HG03442 (cell line): Measurements from ENCODE around the gene OBSCN.
"Not testable (repeated sequence)": the region's sequence is repeated elsewhere in the genome, so short reads cannot be mapped to it uniquely, and the experiment has no call there.

Source experiments
- ATAC-seq: cut with Tn5 transposase; IDR thresholded peaks from one replicate; pipeline ENCODE4 v1.9.1; 2021; ENCODE audit warnings: mild to moderate bottlenecking, moderate library complexity; ENCODE audit not compliant: unreplicated experiment

The OBSCN gene

DNA sequence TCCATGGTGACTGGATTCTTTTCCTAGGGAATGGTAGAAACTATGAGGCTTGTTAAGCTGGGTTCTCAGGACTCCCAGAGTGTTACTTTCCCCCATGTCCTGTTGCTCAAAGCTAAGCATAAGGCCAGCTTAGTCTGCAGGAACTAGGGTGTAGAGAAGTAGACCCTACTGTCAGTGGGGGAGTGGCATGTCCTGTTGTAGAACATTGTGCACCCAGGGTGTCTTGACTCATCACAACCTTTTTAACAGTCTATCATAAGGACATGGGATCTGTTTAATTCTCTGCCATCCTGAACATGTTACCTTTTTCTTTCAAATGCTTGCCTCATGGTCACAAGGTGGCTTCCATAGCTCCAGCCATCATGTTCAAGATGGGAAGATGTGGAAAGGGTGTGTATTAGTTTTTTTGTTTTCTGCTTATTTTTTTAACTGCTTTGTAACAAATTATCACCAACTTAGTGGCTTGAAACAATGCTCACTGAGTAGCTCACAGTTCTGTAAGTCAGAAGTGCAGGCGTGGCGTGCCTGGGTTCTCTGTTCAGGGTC lies 17.4 kb downstream of the OBSCN start:
- ATAC-seq: no peak

DNA sequence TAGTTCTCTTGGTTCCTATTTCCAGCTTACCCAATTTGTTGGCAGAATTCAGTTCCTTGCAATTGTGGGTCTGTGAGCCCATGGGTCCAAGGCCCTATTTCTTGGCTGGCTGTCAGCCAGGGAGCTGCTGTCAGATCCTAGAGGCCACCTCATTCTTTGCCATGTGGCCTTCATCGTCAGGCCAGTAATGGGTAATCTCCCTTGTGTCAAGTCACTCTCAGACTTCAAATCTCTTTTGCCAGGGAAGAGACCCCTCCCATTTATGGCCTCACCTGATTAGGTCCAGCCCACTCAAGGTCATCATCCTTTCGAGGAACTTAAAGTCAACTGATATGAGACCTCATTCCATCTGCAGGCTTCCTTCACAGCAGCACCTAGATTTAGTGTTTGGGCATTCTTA lies 17.9 kb downstream of the OBSCN start:
- ATAC-seq: no peak

DNA sequence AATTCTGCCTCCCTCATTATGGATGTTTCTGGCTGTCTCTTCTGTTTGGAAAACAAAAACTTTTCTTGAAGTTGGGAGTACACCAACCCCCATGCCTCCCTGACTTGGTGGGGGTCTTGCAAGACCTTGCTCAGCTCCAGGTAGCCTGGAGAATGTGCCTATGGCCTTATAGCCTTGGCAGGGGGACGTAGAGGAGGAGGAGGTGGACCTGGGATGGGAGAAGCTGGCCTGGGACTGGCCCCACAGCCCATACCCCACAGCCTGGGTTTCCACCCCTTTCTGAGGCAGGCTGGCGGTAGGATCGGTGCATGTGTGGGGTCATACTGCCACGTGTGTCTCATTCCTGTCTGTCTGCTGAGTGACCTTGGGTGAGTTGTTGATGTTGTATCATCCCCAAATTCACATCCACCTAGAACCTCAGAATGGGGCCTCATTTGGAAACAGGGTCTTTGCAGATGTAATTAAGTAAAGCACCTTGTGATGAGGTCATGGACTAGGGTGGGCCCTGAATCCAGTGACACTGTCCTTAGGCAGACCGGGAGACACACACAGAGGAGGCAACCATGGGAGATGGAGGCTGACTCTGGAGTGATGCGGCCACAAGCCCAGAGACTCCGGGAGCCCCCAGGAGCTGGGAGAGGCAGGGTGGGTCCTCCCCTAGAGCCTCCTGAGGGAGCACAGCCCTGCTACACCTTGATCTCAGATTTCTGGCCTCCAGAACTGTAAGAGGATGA lies 18.5 kb downstream of the OBSCN start:
- ATAC-seq: no peak

DNA sequence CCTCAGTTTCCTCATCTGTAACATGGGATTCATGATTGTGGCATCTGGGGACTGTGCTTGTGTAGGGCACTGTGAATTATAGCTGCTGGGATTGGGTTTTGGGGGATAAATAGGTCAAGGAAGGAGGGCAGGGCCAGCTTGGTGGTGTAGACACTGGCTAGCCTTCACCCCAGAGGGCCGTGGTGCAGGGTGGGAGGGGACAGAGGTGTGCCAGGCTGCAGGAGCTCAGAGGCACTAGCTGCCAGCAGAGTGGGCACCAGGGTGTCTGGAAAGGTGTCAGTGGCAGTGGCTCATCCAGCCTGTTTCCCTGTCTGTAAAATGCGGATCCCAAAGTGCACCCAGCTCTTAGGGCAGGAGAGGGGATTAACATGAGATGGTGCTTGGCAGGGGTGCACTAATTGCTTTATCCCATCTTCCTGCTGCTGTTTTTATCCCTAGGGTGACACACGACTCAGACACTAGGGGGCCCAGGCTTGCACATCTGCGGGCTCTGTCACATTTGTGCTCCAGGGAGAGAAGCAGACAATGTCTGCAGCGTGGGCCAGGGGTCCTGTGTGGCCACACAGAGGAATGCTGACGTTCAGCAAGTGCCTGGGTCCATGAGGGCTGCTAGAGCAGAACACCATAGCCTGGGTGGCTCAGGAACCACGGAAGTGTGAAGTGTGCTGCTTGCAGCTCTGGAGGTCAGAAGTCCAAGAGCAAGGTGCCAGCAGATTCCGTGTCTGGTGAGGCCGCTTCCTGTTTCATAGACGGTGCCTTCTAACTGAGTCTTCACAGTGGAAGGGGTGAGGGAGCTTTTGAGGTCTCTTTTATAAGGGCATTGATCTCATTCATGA lies 19.3 kb downstream of the OBSCN start:
- ATAC-seq: no peak

DNA sequence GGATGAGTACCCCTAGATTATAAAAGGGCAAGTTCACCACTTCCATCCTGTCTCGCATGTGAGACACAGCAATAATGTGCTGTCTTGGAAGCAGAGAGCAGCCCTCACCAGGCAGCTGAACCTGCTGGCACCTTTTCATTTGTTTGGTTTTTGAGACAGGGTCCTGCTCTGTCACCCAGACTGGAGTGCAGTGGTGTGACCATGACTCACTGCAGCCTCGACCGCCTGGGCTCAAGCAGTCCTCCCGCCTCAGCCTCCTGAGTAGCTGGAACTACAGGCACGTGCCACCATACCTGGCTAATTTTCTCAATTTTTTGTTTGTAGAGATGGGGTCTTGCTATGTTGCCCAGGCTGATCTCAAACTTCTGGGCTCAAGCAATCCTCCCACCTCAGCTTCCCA lies 20.3 kb downstream of the OBSCN start:
- ATAC-seq: not testable (repeated sequence)

DNA sequence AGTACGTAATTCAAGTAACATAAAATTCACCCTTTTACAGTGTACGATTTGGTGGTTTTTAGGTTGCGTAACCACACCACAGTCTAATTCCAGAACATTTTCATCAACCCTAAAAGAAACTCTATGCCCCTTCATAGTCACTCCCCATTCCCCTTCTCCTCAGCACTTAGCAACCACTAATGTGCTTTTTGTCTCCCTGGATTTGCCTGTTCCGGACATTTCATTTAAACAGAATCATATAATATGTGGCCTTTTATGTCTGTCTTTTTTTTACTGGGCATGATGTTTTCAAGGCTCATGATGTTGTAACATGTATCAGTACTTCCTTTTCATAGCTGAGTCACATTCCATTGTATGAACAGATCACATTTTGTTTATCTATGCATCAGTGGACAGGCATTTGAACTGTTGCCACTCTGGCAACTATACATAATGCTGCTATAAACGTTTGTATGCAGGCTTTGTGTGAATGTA lies 20.8 kb downstream of the OBSCN start:
- ATAC-seq: no peak

DNA sequence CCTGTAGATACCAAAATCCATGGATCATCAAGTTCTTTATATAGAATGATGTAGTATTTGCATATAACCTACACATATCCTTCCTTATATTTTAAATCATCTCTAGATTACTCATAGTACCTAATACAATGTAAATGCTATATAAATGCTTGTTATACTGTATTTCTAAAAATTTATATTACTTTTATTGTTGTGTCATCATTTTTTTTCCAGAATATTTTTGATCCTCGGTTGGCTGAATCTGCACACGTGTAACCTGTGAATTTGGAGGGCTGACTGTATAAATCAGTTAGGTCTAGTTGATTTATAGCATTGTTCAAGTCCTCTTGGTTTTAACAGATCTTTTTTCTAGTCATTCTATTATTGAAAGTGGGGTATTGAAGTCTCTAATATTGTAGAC lies 23.3 kb downstream of the OBSCN start:
- no peak for ATAC-seq

DNA sequence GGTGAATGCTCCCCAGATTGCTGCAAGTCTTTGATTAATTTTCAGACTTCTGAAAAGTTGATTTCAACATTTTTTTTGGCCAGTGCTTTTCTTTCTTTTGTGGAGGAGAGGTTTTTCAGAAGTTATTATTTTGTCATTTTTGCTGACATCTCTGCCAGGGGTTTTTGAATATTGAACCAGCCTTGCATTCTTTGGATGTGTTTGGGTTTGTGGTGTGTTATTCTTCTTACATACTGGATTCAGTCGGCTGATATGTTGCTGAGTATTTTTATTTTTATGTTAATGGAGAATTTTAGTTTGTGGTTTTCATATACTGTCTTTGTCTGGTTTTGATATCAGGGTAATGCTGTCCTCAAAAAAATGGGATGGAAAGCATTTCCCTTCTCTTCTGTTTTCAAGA lies 25.3 kb downstream of the OBSCN start:
- no peak for ATAC-seq

DNA sequence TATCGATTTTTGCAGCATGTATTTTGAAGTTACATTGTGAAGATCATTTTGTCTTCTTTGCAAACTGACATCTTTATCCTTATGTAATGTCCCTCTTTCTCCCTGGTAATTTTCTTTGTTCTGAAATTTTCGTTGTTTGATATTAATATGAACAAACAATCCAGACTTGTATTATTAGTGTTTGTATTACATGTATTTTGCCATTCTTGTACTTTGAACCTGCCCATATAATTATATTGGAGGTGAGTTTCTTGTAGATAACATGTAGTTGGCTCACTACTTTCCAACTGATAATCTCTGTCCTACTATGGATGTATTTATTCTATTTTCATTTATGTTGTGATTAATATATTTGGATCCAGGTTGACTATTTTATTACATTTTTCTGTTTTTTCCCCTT lies 27.1 kb downstream of the OBSCN start:
- no peak for ATAC-seq

DNA sequence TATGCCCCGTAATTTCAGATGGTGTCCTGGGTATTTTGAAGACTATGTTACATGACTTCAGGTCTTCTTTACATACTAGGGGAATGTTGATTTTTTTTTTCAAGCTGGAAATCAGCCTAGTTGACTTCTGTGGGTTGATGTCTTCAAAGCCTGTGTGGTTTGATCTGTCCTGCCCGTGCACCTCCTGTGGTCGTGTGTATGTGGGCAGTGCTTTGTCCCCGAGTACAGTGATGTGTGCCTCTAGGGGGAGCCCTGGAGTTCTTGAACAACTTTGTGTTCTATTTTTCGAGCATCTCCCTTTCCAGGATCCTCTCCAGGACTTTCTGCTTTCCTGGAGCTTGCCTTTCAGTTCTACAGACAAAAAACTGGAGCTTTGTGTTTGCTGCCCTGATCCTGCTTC lies 28.9 kb downstream of the OBSCN start:
- ATAC-seq: no peak

DNA sequence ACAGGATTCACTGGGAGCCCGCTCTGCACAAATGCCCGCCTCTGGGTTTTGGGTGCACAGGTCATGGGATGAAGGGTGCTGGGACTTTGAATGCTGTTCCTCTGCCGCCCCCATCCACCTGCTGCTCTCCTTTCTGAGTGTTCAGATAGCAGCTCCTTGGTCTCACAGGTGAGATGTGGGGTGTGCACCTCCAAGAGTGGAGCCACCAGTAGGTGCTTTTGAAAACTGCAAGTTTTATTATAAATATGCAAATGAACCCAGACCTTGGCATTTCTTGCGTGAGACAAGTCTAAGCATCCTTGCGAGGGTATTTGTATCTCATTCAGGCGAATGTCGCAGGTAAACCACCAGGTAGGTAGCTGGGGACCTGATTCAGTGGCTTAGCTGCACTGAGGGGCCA lies 30.2 kb downstream of the OBSCN start:
- ATAC-seq: no peak

DNA sequence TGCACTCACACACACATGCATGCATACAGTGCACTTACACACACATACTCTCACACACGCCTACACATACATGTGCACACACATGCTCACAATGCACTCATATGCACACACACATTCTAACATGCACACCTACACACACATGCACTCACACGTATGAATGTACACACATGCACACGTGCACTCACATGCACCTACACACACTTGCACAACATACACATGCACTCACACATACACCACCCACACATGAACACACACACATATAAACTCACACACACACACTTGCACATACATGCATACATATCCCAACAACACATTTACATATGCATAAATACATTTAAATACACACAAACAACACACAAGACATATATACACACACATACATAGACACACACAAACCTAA lies 30.6 kb downstream of the OBSCN start:
- no peak for ATAC-seq

DNA sequence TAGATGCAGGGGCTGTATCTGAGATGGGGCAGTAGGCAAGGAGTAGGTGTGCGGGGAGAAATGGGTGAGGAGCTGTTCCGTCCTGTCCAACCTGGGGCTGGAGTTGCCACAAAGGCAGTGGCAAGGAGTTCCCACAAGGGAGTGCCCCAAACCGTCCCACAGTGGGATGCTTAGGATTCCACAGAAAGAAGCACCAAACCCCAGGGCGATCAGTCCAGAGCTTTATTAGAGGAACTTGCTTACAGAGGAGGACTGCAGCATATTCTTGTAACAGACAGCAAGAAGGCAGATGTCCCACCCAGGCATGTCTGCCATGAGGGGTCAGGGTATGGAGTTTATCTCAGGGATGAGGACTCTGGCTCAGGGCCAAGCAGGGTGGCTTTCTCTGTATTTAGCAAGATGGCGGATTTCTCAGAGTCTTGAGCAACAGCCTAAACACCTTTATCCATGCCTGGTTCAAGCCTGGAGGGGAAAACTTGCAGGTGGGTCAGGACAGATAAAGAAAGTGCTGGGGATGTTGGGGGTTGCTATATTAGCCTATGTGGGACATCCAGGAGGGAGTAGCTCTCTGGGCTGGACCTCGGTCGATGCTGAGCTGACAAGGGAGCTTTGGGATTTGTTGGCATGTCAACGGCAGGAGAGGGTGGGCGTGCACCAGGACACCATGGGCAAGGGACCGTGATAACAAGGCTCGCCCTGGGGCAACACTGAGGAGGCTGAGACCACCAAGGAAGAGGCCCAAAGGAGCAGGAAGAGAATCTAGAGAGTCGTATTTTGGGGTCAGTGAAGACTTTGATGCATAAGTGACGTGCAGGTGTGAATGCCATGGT lies 32.8 kb downstream of the OBSCN start:
- ATAC-seq: no peak

DNA sequence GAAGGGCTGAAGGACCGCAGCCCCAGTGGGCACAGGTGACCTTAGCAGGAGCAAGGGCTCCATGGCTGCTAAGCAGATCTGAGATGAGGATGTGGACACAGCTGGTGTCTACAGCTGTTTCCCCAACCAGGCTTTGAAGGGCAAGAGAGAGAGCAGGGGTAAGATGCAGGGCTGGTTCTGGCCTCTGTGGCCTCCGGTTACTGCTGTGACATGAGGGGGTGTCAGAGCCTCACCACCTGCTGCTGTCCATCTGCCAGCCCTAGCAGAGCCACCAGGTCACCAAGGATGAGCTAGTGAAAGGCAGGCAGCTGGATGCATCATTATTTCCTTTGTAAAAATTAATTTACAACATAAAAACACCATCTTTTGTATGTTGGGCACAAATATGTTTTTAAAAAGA lies 33.4 kb downstream of the OBSCN start:
- ATAC-seq: no peak

DNA sequence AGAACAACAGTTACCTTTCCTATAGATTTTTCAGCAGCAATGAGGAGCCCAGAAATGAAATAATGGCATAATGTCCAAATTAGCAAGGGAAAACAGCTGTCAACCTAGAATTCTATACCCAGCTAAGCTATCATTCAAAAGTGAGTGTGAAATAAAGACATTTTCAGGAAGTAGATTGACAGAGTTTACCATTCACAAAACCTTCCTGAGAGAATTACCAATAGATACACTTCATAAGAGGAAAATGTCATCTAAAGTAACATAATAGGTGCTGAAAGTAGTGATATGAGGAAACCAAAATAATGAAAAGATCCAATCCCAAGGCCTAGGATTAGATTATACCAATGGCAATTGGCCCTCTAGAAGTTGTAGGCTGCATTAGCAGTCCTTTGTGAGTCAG lies 34.6 kb downstream of the OBSCN start:
- ATAC-seq: no peak

DNA sequence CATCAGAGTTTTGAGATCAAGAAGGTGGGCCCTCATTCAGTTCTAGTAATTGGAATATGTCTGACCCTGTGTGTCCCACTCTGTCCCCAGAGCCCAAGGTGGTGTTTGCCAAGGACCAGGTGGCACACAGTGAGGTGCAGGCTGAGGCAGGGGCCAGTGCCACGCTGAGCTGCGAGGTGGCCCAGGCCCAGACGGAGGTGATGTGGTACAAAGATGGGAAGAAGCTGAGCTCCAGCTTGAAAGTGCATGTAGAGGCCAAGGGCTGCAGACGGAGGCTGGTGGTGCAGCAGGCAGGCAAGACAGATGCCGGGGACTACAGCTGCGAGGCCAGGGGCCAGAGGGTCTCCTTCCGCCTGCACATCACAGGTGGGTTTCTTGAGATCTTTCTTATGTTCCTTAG lies 35.2 kb downstream of the OBSCN start:
- no peak for ATAC-seq

DNA sequence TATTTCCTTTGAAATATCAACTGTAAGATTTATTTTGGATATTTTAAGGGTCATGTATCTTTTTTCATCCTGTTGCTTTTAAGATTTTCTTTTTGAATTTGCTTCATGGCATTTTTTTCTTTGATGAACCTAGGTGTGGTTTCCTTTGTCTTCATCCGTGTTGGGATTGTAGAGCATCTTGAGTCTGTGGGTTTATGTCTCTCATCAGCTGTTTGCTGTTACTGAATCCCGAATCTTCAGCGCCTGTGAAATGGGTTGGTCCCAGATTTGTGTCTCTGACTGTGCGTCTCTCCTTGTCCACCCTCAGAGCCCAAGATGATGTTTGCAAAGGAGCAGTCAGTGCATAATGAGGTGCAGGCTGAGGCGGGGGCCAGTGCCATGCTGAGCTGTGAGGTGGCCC lies 36.1 kb downstream of the OBSCN start:
- not testable (repeated sequence) for ATAC-seq

DNA sequence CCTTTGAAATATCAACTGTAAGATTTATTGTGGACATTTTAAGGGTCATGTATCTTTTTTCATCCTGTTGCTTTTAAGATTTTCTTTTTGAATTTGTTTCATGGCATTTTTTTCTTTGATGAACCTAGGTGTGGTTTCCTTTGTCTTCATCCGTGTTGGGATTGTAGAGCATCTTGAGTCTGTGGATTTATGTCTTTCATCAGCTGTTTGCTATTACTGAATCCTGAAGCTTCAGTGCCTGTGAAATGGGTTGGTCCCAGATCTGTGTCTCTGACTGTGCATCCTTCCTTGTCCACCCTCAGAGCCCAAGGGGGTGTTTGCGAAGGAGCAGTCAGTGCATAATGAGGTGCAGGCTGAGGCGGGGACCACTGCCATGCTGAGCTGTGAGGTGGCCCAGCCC lies 37.3 kb downstream of the OBSCN start:
- no peak for ATAC-seq

DNA sequence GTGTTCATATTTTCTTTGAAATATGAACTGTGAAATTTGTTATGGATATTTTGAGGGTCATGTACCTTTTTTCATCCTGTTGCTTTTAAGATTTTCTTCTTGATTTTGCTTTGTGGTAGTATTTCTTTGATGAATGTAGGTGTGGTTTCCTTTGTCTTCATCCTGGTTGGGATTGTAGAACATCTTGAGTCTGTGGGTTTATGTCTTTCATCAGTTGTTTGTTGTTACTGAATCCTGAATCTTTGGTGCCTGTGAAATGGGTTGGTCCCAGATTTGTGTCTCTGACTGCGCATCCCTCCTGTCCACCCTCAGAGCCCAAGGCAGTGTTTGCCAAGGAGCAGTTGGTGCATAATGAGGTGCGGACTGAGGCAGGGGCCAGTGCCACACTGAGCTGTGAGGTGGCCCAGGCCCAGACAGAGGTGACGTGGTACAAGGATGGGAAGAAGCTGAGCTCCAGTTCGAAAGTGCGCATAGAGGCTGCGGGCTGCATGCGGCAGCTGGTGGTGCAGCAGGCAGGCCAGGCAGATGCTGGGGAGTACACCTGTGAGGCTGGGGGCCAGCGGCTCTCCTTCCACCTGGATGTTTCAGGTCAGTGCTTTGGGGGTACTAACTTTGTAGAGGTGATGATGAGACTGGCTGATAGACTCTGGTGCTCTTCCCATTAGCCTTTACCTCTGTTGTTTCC lies 38.5 kb downstream of the OBSCN start:
- no peak for ATAC-seq

DNA sequence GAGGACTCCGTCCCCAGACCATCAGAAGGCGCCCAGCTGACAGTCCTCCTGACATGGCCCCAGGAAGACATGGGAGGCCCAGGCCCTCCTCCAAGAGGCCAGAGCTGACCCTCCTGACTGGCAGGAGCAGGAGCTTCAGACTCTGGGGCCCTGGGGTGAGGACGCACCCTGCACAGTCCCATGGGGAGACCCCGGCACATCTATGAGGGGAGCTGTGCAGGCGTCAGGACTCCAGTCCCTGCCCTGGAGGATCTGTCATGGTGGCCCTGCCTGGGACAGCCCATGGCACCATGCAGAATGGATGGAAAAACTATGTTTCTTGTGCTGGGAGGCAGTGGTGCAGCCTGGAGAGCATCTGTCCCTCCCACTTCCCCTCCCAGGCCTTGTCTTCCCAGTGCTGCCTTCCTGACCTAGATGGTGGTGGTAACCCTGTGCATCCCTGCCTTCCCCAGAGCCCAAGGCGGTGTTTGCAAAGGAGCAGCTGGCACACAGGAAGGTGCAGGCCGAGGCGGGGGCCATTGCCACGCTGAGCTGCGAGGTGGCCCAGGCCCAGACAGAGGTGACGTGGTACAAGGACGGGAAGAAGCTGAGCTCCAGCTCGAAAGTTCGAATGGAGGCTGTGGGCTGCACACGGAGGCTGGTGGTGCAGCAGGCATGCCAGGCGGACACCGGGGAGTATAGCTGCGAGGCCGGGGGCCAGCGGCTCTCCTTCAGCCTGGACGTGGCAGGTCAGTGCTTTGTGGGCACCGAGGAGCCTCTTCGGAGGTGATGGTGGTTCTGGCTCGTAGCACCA lies 41.9 kb downstream of the OBSCN start:
- no peak for ATAC-seq
